Upper lobe of left lung (tissue), 6 donors: Measurements from ENCODE around the gene OSBPL9. TPM values are rescaled to one million over a fixed set of nuclear protein-coding genes. Genes with fewer than 3 reads are reported as not detected.

Experiments
- ATAC-seq, 2 donors: fragments of 200-7000 bp; cut with Tn5 transposase; one replicate each; pipeline ENCODE4 v1.9.1; 2022; ENCODE audit warnings: mild to moderate bottlenecking in 2 of 2, moderate library complexity in 2 of 2; ENCODE audit not compliant: low FRiP score in 2 of 2
- DNase-seq, 2 donors: peaks; one replicate each; pipeline ENCODE4 v3.0.0-alpha.2; 2019 to 2020
- H3K27ac ChIP-seq, 4 donors: fragments of 200-600 bp; sonication (generic); one replicate each; pipeline ENCODE4 v1.5.1; 2016 to 2019
- H3K27me3 ChIP-seq, 4 donors: fragments of 200-600 bp; sonication (generic); one replicate each; pipeline ENCODE4 v1.5.1; 2017 to 2019
- H3K36me3 ChIP-seq, 4 donors: fragments of 200-600 bp; sonication (generic); one replicate each; pipeline ENCODE4 v1.5.1; 2016 to 2019
- H3K4me1 ChIP-seq, 4 donors: fragments of 200-600 bp; sonication (generic); one replicate each; pipeline ENCODE4 v1.5.1; 2018 to 2019
- H3K4me3 ChIP-seq, 4 donors: fragments of 200-600 bp; sonication (generic); one replicate each; pipeline ENCODE4 v1.5.1; 2017 to 2019; ENCODE audit warnings: mild to moderate bottlenecking in 2 of 4, moderate library complexity in 1 of 4
- H3K9me3 ChIP-seq, 4 donors: fragments of 200-600 bp; sonication (generic); one replicate each; pipeline ENCODE4 v1.5.1; 2018 to 2019
- CTCF ChIP-seq, 6 experiments: fragments of 450-650 bp in 4 of 6; fragments of 200-600 bp in 2 of 6; sonication (generic) in 2 of 6; IDR thresholded peaks; one replicate each; pipeline ENCODE4 v1.5.1; 2016 to 2019; ENCODE audit warnings: antibody characterized with exemption in 6 of 6
- EP300 ChIP-seq, 4 donors: sonication (generic); formaldehyde crosslinking; IDR thresholded peaks; one replicate each; pipeline ENCODE4 v1.5.1; 2017; ENCODE audit warnings: antibody characterized with exemption in 4 of 4, control low read depth in 2 of 4
- POLR2A ChIP-seq, 4 donors: fragments of 450-650 bp; IDR thresholded peaks; one replicate each; pipeline ENCODE4 v1.5.1; 2016 to 2017; ENCODE audit warnings: antibody characterized with exemption in 4 of 4, mild to moderate bottlenecking in 2 of 4
- POLR2AphosphoS5 ChIP-seq, 2 donors: sonication (generic); formaldehyde crosslinking; IDR thresholded peaks; one replicate each; pipeline ENCODE4 v1.5.1; 2017; ENCODE audit warnings: antibody characterized with exemption in 2 of 2
- WGBS, 2 donors: methylation state at CpG; one replicate each; pipeline ENCODE4 v1.1.5; 2017 to 2018; 5-methylcytosine and 5-hydroxymethylcytosine counted together
- total RNA-seq, 6 donors: library from RNA; depleted of rRNA in 4 of 6; stranded (reverse); fragments of >200 nt in 4 of 6; gene quantifications; one replicate each; pipeline versions ENCODE4 v1.1.0 to v1.2.1, GENCODE V29; 2016 to 2021
- donor health status: DM: no; HTN: no; CAD: no; lungs with moderate emphysema.
- donor health status: DM: no; HTN: yes; CAD: no; lungs with severe emphysema.

The OSBPL9 gene
- total RNA-seq, 6 donors from 2014 or later, result 55.7 to 271 (median 94.9) TPM

- TF ChIP-seq EP300 (IDR thresholded peaks at IDR 0.05) (no peak), POLR2A (IDR thresholded peaks at IDR 0.05) (no peak), CTCF (IDR thresholded peaks at IDR 0.05) (no peak), POLR2AphosphoS5 (IDR thresholded peaks at IDR 0.05) (no peak)
- H3K9me3 ChIP-seq, result no peaks in the 10 kb centered on the region
- ATAC-seq (no peak), DNase-seq (no peak)
- H3K4me1 ChIP-seq, result peaks cover 23 to 60% (median 41%) of the 10 kb centered on the region in 4 donors
- no peaks in the 10 kb centered on the region for H3K27me3 ChIP-seq
- H3K27ac ChIP-seq, result peak overlapping the region; percentile 3 to 63 (median 54)
- no peak overlapping the region for H3K4me3 ChIP-seq
- H3K36me3 ChIP-seq, result no peaks in the 10 kb centered on the region
- 51 to 57% methylated on average over 7 of the region's 7 CpGs for WGBS, 2 donors
Measured at GRCh38 chr1:51734896-51735745, 118.2 kb downstream of the OSBPL9 start.

DNA sequence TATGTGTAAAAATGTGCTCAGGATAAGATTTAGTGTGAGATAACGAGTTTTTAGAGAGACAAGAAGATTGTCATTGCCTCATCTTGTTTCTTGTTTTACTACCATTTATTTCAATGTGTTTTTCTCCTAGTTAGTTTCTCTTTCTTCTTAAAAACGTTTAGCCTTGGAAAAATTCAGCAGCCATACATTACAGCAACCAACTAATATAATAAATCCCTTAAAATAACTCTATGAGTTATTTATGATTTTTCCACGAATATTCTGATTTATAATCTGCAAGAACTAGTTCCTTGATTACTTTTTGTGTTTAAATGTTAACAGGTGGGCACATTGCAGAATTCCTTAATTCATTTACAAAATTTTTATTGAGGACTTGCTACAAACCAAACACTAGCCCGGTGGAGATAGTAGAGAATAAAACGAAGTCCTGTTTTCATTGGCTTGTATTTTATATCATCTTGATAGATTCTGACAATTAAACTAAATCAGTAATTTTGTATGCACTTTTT, 118.9 kb downstream of the OSBPL9 start:
- H3K4me1 ChIP-seq, result peaks cover 23 to 58% (median 38%) of the 10 kb centered on the region in 4 donors
- ATAC-seq, result no peak
- no peak for DNase-seq
- no peak for TF ChIP-seq POLR2A (IDR thresholded peaks at IDR 0.05)
- no peak for TF ChIP-seq EP300 (IDR thresholded peaks at IDR 0.05)
- TF ChIP-seq CTCF (IDR thresholded peaks at IDR 0.05), result no peak
- TF ChIP-seq POLR2AphosphoS5 (IDR thresholded peaks at IDR 0.05), result no peak
- no peaks in the 10 kb centered on the region for H3K27me3 ChIP-seq
- H3K4me3 ChIP-seq, result no peak overlapping the region
- 60 to 64% methylated on average over 5 of the region's 5 CpGs for WGBS, 2 donors
- no peak overlapping the region for H3K27ac ChIP-seq
- no peaks in the 10 kb centered on the region for H3K36me3 ChIP-seq
- H3K9me3 ChIP-seq, result no peaks in the 10 kb centered on the region

- peak in 1 of 2 donors; percentile 44 for ATAC-seq
- Histone ChIP-seq H3K27me3 (no peaks in the 10 kb centered on the region), H3K36me3 (no peaks in the 10 kb centered on the region), H3K4me3 (no peak overlapping the region), H3K4me1 (peaks cover 23 to 54% (median 35%) of the 10 kb centered on the region in 4 donors), H3K9me3 (no peaks in the 10 kb centered on the region), H3K27ac (peak overlapping the region in 2 of 4 donors; percentile 30 to 67)
- DNase-seq, result no peak
- TF ChIP-seq POLR2A (IDR thresholded peaks at IDR 0.05) (no peak), CTCF (IDR thresholded peaks at IDR 0.05) (no peak), POLR2AphosphoS5 (IDR thresholded peaks at IDR 0.05) (no peak), EP300 (IDR thresholded peaks at IDR 0.05) (no peak)
Measured at GRCh38 chr1:51736702-51737101, 119.8 kb downstream of the OSBPL9 start.

DNA sequence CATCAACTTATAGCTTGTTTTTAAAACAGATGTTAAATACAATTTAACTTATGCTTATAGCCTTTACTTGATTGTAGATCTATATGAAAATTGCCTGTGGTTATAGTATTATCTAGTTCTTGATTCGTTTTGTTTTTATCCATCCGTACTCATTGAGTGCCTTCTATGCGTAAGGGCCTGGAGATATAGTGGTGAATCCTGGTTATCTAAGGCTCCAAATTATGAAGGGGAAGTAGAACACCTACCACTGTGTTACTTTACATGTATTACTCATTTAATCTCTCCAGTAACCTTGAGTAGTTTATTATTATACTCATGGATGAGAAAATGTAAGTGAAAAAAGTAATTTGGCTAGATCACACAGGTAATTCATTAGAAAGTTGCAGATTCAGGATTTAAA, 121.8 kb downstream of the OSBPL9 start:
- DNase-seq (no peak), ATAC-seq (no peak)
- WGBS, 2 donors, result 87 to 88% methylated on average over 3 of the region's 3 CpGs
- Histone ChIP-seq H3K4me3 (no peak overlapping the region), H3K27me3 (no peaks in the 10 kb centered on the region), H3K9me3 (no peaks in the 10 kb centered on the region), H3K36me3 (no peaks in the 10 kb centered on the region), H3K4me1 (peaks cover 14 to 48% (median 22%) of the 10 kb centered on the region in 4 donors), H3K27ac (peak overlapping the region in 2 of 4 donors; percentile 7 to 30)
- TF ChIP-seq CTCF (IDR thresholded peaks at IDR 0.05) (no peak), POLR2A (IDR thresholded peaks at IDR 0.05) (no peak), POLR2AphosphoS5 (IDR thresholded peaks at IDR 0.05) (no peak), EP300 (IDR thresholded peaks at IDR 0.05) (no peak)
